HG03575 (cell line): Measurements from ENCODE around the gene NEUROG2.
"Not testable (repeated sequence)": the region's sequence is repeated elsewhere in the genome, so short reads cannot be mapped to it uniquely, and the experiment has no call there.

Experiments
- ATAC-seq: cut with Tn5 transposase; IDR thresholded peaks from one replicate; pipeline ENCODE4 v1.9.1; 2021; ENCODE audit not compliant: unreplicated experiment, insufficient number of reproducible peaks, low FRiP score; ENCODE audit errors: extremely low read depth

NEUROG2 gene

GRCh38 chr4:112508356-112508755, 7.6 kb downstream of the NEUROG2 start:
- ATAC-seq = no peak

DNA sequence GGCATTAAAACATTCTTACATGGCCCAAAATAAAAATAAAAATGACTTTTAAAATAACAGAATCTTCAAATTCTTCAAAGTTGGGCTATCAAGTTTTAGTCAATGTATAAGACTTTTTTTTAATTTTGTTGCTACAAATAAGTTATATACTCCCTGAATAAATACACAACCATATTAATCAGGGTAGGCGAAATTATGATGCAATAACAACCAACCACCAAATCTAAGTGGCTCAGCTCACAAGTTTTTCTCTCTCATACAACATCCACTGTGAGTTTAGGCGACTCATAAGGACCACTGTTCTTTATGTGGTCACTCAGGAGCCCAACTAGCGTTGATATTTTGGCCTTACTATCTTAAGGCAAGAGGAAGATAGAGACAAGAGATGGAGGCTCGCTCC, 11.2 kb downstream of the NEUROG2 start:
- ATAC-seq = no peak

- no peak for ATAC-seq
Observed at GRCh38 chr4:112502871-112503270, 13.1 kb downstream of the NEUROG2 start.

- ATAC-seq = no peak
Observed at GRCh38 chr4:112492321-112492720, 23.7 kb downstream of the NEUROG2 start.

DNA sequence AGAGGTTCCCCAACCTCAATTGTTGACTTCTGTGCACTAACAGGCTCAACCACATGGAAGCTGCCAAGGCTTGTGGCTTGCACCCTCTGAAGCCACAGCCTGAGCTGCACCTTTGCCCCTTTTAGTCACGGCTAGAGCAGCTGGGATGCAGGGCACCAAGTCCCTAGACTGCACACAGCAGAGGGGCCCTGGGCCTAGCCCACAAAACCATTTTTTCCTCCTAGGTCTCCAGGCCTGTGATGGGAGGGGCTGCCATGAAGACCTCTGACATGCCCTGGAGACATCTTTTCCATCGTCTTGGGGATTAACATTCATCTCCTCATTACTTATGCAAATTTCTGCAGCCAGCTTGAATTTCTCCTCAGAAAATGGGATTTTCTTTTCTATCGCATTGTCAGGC, 25.2 kb downstream of the NEUROG2 start:
- ATAC-seq = not testable (repeated sequence)

GRCh38 chr4:112485930-112486329, 30.1 kb downstream of the NEUROG2 start:
- ATAC-seq = no peak

DNA sequence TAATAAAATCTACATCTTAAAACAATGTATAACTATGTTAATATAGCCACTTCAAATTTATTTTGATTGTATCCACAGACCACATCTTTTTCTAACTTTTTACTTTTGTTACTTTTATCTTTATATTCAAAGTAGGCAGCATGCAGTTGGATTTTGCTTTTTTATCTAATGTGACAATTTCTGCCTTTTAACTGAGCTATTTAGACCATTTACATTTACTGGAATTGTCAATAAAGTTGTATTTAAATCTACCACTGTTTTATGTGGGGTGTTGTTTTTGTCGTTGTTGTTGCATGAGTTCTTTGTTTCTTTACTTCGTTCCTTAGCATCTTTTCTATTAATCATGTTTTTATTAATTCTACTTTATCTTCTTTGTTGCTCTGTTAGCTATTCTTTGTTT, 42.0 kb downstream of the NEUROG2 start:
- no peak for ATAC-seq

- no peak for ATAC-seq
Observed at GRCh38 chr4:112472318-112472717, 43.7 kb downstream of the NEUROG2 start.
